ENCODE results near the gene VTCN1. TPM values are rescaled to one million over a fixed set of nuclear protein-coding genes. Genes with fewer than 3 reads are reported as not detected.

Gene VTCN1
- total RNA-seq, 1 experiment from 2014 or later, result 0.17 TPM

DNA sequence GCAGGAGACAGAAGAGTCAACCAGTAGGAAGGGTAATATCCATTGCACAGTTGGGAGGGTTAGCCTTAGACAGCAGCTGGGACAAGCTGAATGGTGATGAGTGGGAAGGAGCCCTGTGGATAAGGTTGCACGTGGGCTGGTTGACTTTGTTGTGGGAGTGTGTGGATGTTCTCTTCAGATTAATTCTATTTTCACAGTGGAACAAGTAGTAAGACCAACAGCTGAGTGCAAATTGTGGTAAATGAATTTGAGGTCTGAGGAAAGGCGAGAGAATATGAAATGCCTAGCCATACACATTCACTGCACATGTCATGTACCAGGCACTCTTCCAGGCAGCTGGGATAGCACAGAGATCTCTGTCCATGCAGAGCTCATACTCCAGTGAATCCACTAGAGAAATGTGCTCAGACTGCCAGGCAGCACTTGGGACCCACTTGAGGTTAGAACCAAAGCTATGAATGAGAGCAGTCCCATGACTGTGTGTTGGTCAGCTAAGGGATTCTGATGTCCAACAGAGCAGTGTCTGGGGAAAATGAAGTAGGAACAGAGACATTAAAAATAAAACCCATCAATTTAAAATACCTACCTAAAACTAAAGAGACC, 25.2 kb upstream of the VTCN1 start:
- POLR2A ChIA-PET, result no interaction called here
- Histone ChIP-seq H3K9ac (ENCODE audit: low read length) (no peak overlapping the region), H2AFZ (ENCODE audit: low read depth, low read length, poor library complexity, severe bottlenecking) (no peak overlapping the region), H4K20me1 (ENCODE audit: insufficient read depth) (no peaks in the 10 kb centered on the region), H3K9me3 (ENCODE audit: control insufficient read depth in 1 of 2, insufficient read depth in 1 of 2, low read depth in 1 of 2, low read length in 2 of 2) (no peaks in the 10 kb centered on the region), H3K4me3 (replicated peaks in 1 of 2; ENCODE audit: low read depth in 1 of 2, low read length in 2 of 2) (no peak overlapping the region), H3K27me3 (ENCODE audit: insufficient read depth, low read length) (no peaks in the 10 kb centered on the region), H3K79me2 (ENCODE audit: insufficient read depth, low read length) (no peaks in the 10 kb centered on the region), H3K4me2 (ENCODE audit: low read length) (no peak overlapping the region), H3K4me1 (ENCODE audit: control insufficient read depth in 1 of 2, insufficient read depth in 2 of 2, low read length in 2 of 2) (no peaks in the 10 kb centered on the region), H3K9me2 (ENCODE audit: insufficient read depth) (no peaks in the 10 kb centered on the region), H3K36me3 (ENCODE audit: control insufficient read depth in 1 of 2, insufficient read depth in 2 of 2, low read length in 2 of 2) (no peaks in the 10 kb centered on the region), H3K27ac (ENCODE audit: low read depth, low read length) (no peak overlapping the region)
- CTCF ChIA-PET, result no interaction called here
- ATAC-seq (no peak), DNase-seq (ENCODE audit: low read depth, low spot score) (no peak)
- intact Hi-C loops (cut with micrococcal nuclease), result loop anchor here (2.0 kb wide), 1 partner anchor 19 kb away; no protein-coding TSS in a partner anchor
- TF ChIP-seq POLR2AphosphoS5 (IDR thresholded peaks at IDR 0.05; ENCODE audit: low read depth, low read length) (no peak), SP1 (IDR thresholded peaks at IDR 0.05; ENCODE audit: low read depth) (no peak), SIN3A (IDR thresholded peaks at IDR 0.05; ENCODE audit: low read depth) (no peak), ZNF274 (IDR thresholded peaks at IDR 0.05; ENCODE audit: low read depth, low read length) (no peak), TCF7L2 (IDR thresholded peaks at IDR 0.05; ENCODE audit: borderline replicate concordance, extremely low read depth, insufficient read depth, insufficient read length) (no peak), EGR1 (IDR thresholded peaks at IDR 0.05; ENCODE audit: low read depth) (no peak), ZFX (IDR thresholded peaks at IDR 0.05) (no peak), POLR2A (IDR thresholded peaks at IDR 0.05; ENCODE audit: borderline replicate concordance, extremely low read depth, insufficient read depth, insufficient read length) (no peak), JUND (IDR thresholded peaks at IDR 0.05) (no peak), EZH2 (IDR thresholded peaks at IDR 0.05) (no peak), FOSL1 (IDR thresholded peaks at IDR 0.05; ENCODE audit: low read depth) (no peak), CBX3 (IDR thresholded peaks at IDR 0.05; ENCODE audit: low read depth) (no peak)
- TF ChIP-seq, protein P1, sequence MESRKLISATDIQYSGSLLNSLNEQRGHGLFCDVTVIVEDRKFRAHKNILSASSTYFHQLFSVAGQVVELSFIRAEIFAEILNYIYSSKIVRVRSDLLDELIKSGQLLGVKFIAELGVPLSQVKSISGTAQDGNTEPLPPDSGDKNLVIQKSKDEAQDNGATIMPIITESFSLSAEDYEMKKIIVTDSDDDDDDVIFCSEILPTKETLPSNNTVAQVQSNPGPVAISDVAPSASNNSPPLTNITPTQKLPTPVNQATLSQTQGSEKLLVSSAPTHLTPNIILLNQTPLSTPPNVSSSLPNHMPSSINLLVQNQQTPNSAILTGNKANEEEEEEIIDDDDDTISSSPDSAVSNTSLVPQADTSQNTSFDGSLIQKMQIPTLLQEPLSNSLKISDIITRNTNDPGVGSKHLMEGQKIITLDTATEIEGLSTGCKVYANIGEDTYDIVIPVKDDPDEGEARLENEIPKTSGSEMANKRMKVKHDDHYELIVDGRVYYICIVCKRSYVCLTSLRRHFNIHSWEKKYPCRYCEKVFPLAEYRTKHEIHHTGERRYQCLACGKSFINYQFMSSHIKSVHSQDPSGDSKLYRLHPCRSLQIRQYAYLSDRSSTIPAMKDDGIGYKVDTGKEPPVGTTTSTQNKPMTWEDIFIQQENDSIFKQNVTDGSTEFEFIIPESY (IDR thresholded peaks at IDR 0.05; ENCODE audit: extremely low read depth, insufficient replicate concordance, low read length), result no peak
- TF ChIP-seq, protein P2, sequence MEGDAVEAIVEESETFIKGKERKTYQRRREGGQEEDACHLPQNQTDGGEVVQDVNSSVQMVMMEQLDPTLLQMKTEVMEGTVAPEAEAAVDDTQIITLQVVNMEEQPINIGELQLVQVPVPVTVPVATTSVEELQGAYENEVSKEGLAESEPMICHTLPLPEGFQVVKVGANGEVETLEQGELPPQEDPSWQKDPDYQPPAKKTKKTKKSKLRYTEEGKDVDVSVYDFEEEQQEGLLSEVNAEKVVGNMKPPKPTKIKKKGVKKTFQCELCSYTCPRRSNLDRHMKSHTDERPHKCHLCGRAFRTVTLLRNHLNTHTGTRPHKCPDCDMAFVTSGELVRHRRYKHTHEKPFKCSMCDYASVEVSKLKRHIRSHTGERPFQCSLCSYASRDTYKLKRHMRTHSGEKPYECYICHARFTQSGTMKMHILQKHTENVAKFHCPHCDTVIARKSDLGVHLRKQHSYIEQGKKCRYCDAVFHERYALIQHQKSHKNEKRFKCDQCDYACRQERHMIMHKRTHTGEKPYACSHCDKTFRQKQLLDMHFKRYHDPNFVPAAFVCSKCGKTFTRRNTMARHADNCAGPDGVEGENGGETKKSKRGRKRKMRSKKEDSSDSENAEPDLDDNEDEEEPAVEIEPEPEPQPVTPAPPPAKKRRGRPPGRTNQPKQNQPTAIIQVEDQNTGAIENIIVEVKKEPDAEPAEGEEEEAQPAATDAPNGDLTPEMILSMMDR (IDR thresholded peaks at IDR 0.05 in 2 of 3, conservative IDR thresholded peaks at IDR 0.05 in 1 of 3; ENCODE audit: borderline replicate concordance in 1 of 3, insufficient read depth in 1 of 3, low read depth in 2 of 3, low read length in 2 of 3), result no peak
- BruUV-seq (replicated peaks), result no TSS peak
- RAD21 ChIA-PET (ENCODE audit: low non-redundant PET in 1 of 2, low total read pairs in 2 of 2, uncharacterized antibody in 2 of 2, unreplicated experiment in 2 of 2), result no interaction called here
